SW480 (cell line): ENCODE results near the gene MALRD1.

Source experiments
- DNase-seq: peaks from one replicate; pipeline ENCODE4 v3.0.0-alpha.2; 2016; ENCODE audit warnings: low spot score

The MALRD1 gene

DNA sequence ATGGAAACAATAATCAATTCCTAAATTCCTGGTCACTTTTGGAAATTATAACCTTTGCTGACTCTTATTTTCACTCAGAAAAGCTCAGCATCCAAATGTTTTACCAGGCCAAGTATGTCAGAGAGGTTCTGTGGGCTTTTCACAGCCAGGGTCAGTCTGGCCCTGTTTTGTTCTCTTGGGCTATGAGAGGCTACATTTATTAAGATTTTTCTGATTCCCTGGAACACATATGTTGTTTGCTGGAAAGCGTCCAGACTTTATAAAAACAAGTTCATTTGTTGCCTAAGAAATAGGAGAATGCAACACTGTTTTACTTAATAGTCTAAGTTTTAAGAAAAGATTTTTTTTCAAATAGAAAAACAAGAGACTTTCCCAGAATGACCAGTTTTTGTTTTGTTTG is 529.2 kb downstream of the MALRD1 start:
- DNase-seq, result no peak

- no peak for DNase-seq
Measured at GRCh38 chr10:19578571-19578970, 530.0 kb downstream of the MALRD1 start.

DNA sequence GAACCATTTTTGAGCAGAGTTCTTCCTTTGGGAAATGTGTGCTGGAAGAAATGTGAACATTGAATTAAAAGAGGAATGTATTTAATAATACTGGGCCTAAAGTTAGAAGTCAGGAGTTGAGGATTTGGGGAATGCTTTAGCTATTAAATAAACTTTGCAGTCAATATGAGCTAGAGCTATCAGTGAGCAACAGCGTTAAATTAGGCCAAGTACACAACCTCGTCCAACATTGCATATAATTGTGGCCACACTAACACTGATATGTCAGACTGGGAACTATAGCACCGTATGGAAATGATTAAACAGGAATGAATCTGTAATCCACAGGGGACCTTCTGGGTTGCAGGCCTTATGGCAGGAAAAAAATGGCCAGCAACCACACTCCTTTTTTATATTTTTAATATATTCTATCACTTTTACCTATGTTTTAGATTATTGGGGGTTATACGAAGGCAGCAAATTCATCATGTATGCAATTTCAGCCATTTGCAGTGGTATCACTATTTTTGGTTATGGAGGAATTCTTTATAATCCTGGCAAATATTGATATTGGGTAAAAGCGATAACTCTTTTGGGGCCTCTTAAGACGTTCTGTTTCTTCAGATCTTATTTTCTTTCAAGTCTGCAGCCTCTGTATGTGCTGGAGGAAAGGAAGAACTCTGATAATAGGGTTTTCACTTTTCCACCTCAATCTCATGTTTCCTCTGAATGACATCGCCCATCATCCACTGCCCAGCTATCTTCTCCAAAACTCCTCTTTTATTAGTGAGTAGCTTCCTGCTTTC is 531.4 kb downstream of the MALRD1 start:
- no peak for DNase-seq

- no peak for DNase-seq
Measured at GRCh38 chr10:19580691-19581090, 532.1 kb downstream of the MALRD1 start.

GRCh38 chr10:19588608-19589007 is 540.0 kb downstream of the MALRD1 start:
- no peak for DNase-seq

- peak; percentile 7 for DNase-seq
Measured at GRCh38 chr10:19592276-19592675, 543.7 kb downstream of the MALRD1 start.

DNA sequence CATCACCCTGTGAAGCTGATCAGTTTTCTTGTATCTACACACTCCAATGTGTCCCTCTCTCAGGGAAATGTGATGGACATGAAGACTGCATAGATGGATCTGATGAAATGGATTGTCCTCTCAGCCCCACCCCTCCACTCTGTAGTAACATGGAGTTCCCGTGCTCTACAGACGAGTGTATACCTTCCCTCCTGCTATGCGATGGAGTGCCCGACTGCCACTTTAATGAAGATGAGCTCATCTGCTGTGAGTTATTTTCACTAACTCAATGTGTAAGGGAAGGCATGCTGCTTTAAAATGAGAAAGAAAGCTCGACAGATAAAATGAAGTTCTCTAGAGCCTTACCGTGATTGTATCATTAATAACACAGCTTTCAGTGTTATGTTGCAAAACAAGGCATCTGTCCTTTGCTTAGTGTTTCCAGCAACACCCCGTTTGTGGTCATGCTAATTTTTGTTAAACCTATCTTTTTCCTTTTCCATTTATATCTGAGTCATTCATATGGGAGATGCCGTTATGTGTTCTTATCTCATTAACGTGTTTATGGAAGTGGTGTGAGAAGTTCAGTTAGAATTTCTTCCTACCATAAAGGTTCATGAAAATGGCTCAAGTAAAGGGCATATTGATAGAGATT is 546.7 kb downstream of the MALRD1 start:
- DNase-seq, result no peak

GRCh38 chr10:19605806-19606205 is 557.2 kb downstream of the MALRD1 start:
- no peak for DNase-seq

- DNase-seq, result no peak
Measured at GRCh38 chr10:19606968-19607367, 558.4 kb downstream of the MALRD1 start.

DNA sequence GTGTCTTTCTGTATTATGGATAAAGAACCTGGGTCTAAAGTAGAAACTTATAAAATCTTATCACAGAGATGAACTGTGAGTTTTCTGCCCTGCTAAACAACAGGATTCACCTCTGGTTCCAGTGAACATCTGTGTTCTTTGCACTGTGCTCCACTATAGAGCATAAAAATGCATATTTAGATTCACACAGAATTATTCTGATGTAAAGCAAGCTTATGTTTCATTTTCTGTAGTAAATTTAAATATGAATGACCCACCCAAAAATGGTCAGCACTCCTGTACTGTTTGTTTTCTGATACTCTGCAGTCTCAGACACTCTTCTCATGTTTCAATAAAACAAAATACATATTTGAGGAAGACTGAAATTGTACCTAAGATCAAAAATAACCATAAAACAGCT is 563.2 kb downstream of the MALRD1 start:
- DNase-seq, result no peak

GRCh38 chr10:19616966-19617365 is 568.4 kb downstream of the MALRD1 start:
- DNase-seq, result no peak

GRCh38 chr10:19620811-19621210 is 572.2 kb downstream of the MALRD1 start:
- no peak for DNase-seq

- DNase-seq, result no peak
Measured at GRCh38 chr10:19623321-19623720, 574.7 kb downstream of the MALRD1 start.

GRCh38 chr10:19626156-19626555 is 577.6 kb downstream of the MALRD1 start:
- DNase-seq, result no peak

DNA sequence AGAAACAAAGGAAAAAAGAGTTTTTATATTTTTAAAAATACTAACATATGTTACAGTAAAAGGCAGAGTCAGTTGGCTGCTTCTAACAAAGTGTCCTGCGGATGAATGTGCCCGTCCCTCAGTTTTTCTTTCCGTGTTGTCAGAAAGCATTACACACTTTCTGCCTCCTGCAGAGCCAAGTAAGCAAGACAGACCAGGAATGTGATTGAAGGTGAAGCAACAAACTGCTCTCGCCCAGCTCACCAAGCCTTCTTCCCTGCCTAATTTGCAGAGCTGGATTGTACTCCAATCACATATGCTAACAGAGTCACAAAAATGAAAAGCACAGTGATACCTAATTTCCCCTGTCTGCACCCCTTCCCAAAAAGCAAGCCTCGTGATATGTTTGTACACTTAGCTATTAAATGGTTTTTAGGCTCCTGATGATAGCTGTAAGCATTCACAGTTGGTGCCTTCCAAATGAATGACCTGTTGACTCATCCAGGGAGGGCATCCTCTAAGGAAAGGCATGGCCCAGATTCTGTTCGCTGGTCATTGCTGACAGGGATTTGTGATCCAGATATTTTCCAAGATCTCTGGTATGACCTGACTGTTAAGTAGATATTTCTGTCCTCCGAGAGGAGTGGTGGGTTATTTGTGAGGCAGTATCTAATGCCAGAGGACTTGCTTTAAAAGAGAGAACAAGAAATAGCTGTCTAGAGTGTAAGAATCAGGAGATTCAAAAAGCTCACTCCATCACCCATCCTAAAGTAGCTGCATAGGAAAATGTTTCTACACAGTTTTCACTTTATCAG is 580.4 kb downstream of the MALRD1 start:
- no peak for DNase-seq

GRCh38 chr10:19629567-19629966 is 581.0 kb downstream of the MALRD1 start:
- DNase-seq, result no peak

DNA sequence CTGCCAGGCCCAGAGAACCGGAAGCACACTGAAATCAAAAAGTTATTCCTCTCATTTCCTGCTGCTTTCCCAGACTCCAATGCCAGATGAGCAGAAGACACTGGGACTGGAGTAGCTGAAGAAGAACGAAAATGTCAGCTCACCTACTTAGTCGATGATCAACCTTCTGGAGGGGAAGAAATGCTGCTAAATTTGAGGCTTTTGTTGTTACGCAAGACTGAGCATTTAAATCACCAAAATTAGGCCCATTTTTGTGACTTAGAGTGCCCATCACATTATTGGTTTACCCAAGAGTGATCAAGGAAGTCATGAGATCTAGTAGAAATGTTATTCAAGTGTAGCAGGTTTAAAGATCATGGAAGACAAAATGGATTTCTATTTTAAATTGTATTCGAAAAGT is 585.6 kb downstream of the MALRD1 start:
- no peak for DNase-seq

DNA sequence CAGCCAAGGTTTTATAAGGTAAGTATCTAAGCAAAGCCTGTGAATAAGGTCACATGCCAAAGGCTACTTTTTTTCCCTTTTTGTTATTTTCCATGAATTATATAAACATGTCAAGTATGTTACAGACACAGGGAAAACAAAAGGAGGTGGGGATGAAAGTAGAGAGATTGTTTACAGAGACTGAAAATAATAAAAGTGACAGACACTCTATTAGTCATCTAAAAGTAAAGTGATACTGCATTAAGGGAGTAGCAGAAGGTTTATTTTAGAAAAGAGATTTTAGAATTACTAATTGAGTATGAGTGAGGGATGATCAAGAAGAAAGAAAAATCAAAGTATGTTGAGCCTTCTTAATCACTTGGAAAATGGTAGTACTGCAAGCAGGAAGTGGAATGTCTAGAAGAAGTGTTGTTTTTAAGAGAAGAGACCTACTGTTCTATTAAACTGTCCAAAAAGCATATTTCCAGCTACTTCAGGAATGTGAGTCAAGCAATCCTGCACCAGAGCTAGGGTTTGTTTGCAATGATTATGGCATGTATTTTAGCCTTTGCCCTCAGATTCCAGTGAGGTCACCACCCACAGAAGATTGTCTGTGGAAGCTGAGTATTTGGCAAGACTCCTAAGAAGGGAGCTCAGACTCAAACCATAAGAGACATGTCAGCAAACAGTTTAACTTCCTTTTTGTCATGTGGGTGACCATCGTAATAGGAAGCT is 589.7 kb downstream of the MALRD1 start:
- no peak for DNase-seq

DNA sequence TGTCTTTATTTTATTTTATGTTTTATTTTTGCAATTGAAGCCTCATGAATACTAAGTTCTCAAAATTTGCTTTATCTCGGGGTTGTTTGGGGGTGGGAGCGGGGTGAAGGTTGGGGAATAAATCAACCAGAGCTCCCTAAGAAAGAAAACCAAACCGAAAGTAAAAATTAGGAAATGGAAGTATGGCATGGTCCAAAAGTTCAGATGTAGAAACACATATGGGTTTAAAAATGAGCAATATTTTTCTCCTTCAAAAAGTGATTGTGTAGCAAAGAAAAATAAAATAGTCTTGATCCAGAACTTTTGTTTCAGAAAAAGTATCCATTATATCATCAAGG is 590.3 kb downstream of the MALRD1 start:
- no peak for DNase-seq

- no peak for DNase-seq
Measured at GRCh38 chr10:19640566-19641263, 592.1 kb downstream of the MALRD1 start.

DNA sequence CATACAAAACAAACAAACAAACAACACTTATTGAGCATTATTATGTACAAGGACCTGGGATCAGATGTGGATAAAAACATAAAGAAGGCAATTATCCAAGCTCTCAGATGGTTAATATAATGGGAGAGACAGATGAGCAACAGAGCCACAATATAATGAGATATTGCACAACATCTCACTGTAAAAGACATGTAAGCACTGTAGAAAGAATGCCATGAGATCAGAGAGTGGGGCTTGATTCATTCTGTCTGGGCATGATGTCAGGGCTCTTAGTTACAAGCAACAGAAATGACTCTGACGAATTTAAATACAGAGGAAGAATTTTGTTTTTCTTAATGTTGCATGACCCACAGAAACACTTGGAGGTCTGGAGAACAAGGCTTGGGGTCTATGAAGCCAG is 602.9 kb downstream of the MALRD1 start:
- DNase-seq, result peak; percentile 10

DNA sequence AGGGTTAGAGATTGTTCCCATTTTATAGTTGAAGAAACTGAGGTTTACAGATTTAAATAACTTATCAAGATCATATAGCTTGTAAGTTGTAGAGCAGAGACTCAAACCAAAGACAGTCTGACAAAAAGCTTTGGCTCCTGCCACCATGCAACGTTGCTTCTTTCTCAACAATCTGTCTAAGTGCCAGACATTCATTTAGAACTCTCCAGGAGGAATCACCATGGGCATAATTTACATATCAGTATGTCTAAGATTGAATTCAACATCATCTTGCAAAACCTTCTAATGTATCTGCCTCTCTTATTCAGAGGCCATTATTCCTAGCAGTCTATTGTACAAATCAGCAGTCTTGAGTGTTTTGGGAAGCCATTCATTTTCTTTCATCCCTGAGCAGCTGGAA is 604.1 kb downstream of the MALRD1 start:
- no peak for DNase-seq
